ENCODE data around the gene SLC30A5. TPM values are rescaled to one million over a fixed set of nuclear protein-coding genes. Genes with fewer than 3 reads are reported as not detected.

The SLC30A5 gene
- total and polyA plus RNA-seq, 2 donors (not counting 3 experiments of a cell fraction or from before 2014, with no cell fraction given) = 33.0 to 37.0 TPM

DNA sequence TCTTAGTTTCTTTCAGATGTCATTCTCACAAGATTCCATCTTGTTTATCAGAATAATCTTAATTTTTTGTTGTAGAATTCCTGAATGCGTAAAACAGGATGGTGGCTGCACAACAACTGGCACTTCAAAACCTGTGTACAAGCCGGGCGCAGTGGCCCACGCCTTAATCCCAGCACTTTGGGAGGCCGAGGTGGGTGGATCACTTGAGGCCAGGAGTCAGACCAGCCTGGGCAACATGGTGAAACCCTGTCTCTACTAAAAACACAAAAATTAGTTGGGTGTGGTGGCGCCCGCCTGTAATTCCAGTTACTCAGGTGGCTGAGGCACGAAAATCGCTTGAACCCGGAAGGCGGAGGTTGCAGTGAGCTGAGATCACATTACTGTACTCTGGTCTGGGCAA, 62.6 kb downstream of the SLC30A5 start:
- ChIA-PET CTCF (no interaction called here), POLR2A (no interaction called here)
- dilution Hi-C loops (cut with MboI; ENCODE audit: extremely low pct_ligation_motif_present, low sequenced_read_pairs) (no loop called here), intact Hi-C loops (cut with micrococcal nuclease) (no loop called here)
- H3K9me1 ChIP-seq (replicated peaks; ENCODE audit: control insufficient read depth, extremely low read depth, insufficient read depth, low read length) = no peaks in the 10 kb centered on the region
- H2AFZ ChIP-seq (ENCODE audit: low read depth, low read length) = no peak overlapping the region
- TF ChIP-seq JUN (IDR thresholded peaks at IDR 0.05; ENCODE audit: borderline replicate concordance, insufficient read depth, insufficient read length, low read depth) = no peak
- TF ChIP-seq GATA2 (IDR thresholded peaks at IDR 0.05; ENCODE audit: insufficient read depth, insufficient read length, low read depth, low read length) = no peak
- TF ChIP-seq EZH2 (IDR thresholded peaks at IDR 0.05; ENCODE audit: borderline replicate concordance, low read depth, low read length, severe bottlenecking) = no peak
- TF ChIP-seq MYC (IDR thresholded peaks at IDR 0.05; ENCODE audit: low read depth, low read length) = no peak
- TF ChIP-seq, protein P1, sequence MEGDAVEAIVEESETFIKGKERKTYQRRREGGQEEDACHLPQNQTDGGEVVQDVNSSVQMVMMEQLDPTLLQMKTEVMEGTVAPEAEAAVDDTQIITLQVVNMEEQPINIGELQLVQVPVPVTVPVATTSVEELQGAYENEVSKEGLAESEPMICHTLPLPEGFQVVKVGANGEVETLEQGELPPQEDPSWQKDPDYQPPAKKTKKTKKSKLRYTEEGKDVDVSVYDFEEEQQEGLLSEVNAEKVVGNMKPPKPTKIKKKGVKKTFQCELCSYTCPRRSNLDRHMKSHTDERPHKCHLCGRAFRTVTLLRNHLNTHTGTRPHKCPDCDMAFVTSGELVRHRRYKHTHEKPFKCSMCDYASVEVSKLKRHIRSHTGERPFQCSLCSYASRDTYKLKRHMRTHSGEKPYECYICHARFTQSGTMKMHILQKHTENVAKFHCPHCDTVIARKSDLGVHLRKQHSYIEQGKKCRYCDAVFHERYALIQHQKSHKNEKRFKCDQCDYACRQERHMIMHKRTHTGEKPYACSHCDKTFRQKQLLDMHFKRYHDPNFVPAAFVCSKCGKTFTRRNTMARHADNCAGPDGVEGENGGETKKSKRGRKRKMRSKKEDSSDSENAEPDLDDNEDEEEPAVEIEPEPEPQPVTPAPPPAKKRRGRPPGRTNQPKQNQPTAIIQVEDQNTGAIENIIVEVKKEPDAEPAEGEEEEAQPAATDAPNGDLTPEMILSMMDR (IDR thresholded peaks at IDR 0.05; ENCODE audit: extremely low read depth in 1 of 2, insufficient read depth in 1 of 2, low read depth in 1 of 2, low read length in 2 of 2) = no peak
- TF ChIP-seq FOS (IDR thresholded peaks at IDR 0.05; ENCODE audit: borderline replicate concordance, insufficient read depth, low read length) = no peak
- TF ChIP-seq POLR2A (IDR thresholded peaks at IDR 0.05; ENCODE audit: low read depth, low read length) = no peak
- TF ChIP-seq POLR2AphosphoS5 (IDR thresholded peaks at IDR 0.05; ENCODE audit: insufficient read depth, low read depth, low read length) = no peak
- BruUV-seq (replicated peaks) = no TSS peak
- no peak overlapping the region for H3K4me2 ChIP-seq (ENCODE audit: insufficient read depth, low read length)
- H3K4me3 ChIP-seq (replicated peaks in 1 of 3; ENCODE audit: insufficient read depth in 1 of 3, low read depth in 1 of 3, low read length in 3 of 3) = no peak overlapping the region
- DNase-seq (ENCODE audit: low read depth, low spot score) = no peak
- H3K36me3 ChIP-seq (ENCODE audit: control insufficient read depth in 2 of 2, extremely low read depth in 1 of 2, insufficient read depth in 2 of 2, low read length in 2 of 2) = no peaks in the 10 kb centered on the region
- H4K20me1 ChIP-seq (replicated peaks; ENCODE audit: control insufficient read depth, extremely low read depth, insufficient read depth, low read length) = no peaks in the 10 kb centered on the region
- H3K9me3 ChIP-seq (replicated peaks; ENCODE audit: control insufficient read depth, insufficient read depth, low read length) = no peaks in the 10 kb centered on the region
- H3K27ac ChIP-seq (ENCODE audit: insufficient read depth, low read depth, low read length) = no peak overlapping the region
- no peaks in the 10 kb centered on the region for H3K4me1 ChIP-seq (ENCODE audit: control insufficient read depth, extremely low read depth, insufficient read depth, low read length)
- H3K79me2 ChIP-seq (ENCODE audit: control insufficient read depth, insufficient read depth, low read length) = no peaks in the 10 kb centered on the region
- H3K27me3 ChIP-seq (ENCODE audit: control insufficient read depth in 2 of 2, insufficient read depth in 2 of 2, low read length in 2 of 2) = no peaks in the 10 kb centered on the region
- FAIRE-seq = no peak
- no peak overlapping the region for H3K9ac ChIP-seq (replicated peaks; ENCODE audit: extremely low read depth, insufficient read depth, low read length)

Measured in endothelial cell of umbilical vein (primary cell).